Activated naive CD4-positive, alpha-beta T cell (primary cell): ENCODE data around the gene RHOA.
"Not testable (repeated sequence)": the region's sequence is repeated elsewhere in the genome, so short reads cannot be mapped to it uniquely, and the experiment has no call there.

Source experiments
- DNase-seq, 4 experiments: peaks; one replicate each; lab custom pipeline; 2025; lab: John Stamatoyannopoulos, UW

Gene RHOA

DNA sequence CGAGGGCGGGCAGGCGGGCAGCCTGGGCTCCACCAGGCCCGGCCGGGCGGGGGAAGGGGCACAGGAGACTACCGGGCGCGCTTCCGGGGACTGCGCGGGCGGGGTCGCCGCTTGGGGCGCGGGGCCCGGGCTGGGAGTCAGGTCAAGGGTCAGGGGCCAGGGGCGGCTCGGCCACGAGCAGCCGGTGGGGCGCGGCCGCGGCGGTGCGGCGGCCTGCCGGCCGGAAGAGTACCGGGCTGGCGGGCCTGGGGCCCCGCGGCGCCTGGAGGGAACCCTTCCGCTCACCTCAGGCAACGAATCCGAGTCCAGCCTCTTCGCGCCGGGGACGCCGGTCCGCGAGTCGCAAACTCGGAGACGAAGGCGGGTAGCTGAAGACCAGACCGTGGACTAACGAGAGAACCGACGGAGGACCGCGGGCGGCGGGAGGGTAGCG is 225 bp downstream of the RHOA start:
- DNase-seq = peak; percentile 31 to 55 (median 48)

DNA sequence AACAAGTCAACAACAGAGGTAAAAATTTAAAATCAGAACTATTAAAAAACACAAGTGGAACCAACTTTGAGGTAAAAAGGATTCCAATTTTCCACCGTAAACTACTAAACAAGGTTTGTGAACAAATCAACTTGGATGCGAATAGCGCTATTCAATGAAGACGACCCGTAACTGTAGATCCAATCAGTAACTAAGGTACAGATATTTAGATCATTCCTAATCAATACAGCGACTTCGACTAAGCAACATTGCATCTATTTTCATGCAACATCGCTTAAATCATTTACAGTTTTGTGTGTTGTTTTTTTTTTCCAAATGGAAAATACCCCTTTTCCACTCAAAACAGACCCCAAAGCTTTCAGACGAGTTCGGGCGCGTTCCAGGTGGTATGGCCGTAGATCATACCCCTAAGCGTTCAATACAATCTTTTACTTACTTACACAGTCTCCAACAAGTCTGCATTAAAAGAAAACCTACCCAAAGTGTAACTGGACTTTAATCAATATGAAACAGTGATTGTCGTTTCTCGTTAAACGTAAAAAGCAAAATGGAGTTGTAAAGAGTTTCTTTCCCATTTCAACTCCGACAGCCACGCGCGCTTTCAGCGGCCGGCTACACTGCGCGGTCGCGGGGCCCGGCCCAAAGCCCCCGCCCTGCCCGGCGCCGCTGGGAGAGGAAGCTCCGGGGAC is 786 bp downstream of the RHOA start:
- DNase-seq = no peak

DNA sequence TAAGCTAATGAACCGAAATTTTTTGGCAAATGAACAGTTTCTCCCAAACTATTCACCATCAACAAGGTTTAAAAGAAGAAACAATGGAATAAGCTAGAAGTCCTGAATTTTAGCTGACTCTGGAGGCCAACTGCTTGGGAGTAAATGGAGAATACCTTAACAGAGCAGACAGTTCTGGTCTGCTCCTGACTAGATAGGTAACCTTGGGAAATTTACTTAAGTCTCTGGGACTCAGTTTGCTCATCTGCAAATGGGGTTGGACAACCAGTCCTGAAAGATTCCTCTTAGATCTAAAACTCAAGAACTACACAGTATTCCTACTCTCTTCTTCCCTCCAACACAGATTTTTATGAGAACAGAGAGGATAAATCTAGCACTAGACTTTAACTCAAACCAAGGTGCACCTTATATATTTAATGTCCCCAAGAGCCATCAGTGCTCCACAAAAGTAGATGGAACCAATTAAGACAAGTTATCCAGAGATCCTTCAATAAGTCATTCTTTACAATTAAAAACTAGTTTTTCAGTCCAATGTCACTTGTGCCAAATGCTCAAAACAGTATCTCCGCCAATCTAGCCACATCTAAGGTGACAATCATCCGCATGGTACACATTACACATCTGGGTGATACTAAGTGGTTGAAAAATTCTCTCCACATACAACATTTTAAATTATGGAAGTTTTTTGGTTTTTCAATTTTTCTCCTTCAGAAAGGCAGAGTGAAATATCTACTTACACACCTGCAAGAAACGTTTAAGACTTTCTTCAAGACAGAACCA is 1.5 kb downstream of the RHOA start:
- DNase-seq = no peak

DNA sequence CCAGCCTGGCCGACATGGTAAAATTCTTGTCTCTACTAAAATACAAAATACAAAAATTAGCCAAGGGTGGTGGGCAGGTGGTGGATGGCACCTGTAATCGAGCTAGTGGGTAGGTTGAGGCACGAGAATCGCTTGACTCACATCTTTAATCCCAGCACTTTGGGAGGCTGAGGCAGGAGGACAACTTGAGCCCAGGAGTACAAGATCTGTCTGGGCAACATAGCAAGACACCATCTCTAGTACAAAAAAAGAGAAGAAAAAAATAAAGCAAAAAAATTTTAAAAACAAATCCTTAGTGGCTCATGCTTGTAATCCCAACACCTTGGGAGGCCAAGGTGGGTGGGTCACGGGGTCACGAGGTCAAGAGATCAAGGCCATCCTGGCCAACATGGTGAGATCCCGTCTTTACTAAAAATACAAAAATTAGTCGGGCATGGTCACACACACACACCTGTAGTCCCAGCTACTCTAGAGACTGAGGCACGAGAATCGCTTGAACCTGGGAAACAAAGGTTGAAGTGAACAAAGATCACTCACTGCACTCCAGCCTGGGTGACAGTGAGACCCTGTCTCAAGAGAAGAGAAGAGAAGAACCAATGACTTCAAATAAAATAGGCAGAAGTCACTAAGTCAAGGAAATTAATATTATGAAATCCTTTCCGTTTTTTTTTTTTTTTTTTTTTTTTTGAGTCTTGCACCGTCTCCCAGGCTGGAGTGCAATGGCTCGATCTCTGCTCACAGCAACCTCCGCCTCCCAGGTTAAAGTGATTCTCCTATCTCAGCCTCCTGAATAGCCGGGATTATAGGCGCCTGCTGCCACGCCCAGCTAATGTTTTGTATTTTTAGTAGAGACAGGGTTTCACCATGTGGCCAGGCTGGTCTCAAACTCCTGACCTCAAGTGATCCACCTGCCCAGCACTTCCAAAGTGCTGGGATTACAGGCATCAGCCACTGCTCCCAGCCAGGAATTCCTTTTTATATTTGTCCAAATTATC is 4.9 kb downstream of the RHOA start:
- DNase-seq = no peak

DNA sequence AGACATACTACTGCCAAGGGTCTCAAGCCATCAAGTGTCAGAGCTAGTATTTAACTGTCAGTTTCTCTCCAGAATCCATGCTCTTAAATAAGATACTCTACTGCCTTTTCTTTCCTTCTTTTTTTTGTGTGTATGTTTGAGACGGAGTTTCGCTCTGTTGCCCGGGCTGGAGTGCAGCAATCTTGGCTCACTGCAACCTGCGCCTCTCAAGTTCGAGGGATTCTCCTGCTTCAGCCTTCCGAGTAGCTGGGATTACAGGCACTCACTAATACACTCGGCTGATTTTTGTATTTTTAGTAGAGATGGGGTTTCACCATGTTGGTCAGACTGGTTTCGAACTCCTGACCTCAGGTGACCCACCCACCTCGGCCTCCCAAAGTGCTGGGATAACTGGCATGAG is 6.2 kb downstream of the RHOA start:
- not testable (repeated sequence) for DNase-seq

DNA sequence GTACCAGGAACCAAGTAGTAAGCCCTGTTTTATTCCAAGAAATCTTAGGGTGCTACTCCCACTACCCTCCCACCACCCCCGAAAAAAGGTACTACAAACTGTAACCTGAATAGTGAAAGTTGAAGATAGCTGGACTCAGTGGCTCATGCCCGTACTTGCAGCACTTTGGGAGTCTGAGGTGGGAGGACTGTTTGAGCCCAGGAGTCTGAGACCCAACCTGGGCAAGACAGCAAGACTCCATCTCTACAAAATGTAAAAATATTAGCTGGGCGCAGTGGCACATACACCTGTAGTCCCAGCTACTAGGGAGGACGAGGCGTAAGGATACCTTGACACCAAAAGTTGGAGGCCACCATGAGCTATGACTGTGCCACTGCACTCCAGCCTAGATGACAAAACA is 7.9 kb downstream of the RHOA start:
- no peak for DNase-seq

DNA sequence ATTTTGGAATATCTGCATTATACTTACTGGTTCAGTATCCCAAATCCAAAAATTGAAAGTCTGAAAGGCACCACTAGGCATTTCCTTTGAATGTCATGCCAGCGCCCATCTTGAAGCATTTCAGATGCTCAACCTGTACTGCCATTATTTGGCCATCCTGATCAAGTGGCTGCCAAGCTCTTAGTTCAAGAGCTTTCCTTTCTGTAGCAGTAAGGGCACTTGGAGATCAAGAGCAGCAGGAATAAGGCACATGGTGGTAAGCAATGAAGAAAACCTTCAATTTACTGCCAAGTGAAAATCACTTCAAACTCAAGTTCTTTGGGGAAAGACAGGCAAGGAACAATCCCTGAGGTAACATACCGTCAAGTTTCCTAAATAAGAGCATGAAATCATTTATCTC is 10.0 kb downstream of the RHOA start:
- DNase-seq = no peak

DNA sequence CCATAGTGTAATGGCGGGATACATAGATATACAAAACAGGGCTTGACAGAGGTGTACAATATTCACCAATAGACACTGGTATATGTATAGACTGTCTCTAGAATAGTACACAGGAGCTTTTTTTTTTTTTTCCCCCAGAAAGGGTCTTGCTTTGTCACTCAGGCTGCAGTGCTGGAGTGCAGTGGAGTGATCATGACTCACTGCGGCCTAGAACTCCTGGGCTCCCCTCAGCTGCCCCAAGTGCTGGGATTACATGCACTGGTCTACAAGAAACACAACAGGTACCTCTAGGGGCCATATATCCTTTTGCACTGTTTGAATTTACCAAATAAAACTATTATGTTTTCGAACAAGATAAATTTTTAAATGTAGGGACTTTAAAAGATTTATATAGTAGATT is 12.3 kb downstream of the RHOA start:
- DNase-seq = no peak

DNA sequence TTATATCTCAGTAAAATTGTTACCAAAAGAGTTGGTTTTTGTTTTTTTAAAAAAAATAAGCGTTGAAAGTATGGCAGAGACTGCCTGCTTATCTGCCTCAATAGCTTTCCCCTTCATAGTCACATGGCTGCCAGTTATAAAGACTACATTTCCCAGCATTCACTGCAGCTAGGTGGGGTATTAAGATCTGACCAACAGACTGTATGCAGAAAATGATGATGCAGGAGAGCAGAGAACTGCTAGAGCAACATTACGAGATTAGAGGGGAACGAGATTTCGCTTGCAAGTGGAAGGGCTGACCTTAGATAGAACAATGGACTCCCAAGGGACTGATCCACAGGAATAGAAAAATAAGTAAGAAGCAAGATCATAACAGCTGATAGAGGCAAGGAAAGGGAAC is 14.3 kb downstream of the RHOA start:
- no peak for DNase-seq

DNA sequence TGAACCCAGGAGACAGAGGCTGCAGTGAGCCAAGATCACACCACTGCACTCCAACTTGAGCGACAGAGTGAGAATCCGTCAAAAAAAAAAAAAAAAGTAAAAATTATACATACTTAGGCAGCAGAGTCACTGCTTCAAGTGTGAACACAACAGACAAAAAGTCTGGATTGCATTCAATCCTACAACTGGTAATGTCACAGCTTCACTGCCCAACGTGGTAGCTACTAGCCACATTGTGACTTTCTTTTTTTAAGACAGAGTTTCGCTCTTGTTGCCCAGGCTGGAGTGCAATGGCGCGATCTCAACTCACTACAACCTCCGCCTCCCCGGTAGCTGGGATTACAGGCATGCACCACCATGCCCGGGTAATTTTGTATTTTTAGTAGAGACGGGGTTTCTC is 20.5 kb downstream of the RHOA start:
- DNase-seq = not testable (repeated sequence)

DNA sequence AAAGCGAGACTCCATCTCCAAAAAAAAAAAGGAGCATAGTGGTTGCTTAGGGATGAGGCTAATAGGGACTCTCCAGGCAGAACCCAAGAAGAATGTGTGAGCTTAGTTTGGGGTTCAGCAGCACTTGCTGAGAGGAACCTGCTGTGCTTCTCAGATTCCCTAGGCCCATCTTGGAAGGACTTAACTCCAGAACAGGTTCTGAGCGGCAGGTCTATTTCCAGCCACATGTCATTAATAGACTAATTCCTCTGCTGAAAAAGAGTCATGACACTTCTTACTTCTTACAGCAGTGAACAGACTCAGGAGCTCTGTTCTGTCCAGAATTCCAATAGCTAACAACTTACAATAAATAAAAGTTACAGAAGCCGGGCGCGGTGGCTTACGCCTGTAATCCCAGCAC is 22.5 kb downstream of the RHOA start:
- no peak for DNase-seq

DNA sequence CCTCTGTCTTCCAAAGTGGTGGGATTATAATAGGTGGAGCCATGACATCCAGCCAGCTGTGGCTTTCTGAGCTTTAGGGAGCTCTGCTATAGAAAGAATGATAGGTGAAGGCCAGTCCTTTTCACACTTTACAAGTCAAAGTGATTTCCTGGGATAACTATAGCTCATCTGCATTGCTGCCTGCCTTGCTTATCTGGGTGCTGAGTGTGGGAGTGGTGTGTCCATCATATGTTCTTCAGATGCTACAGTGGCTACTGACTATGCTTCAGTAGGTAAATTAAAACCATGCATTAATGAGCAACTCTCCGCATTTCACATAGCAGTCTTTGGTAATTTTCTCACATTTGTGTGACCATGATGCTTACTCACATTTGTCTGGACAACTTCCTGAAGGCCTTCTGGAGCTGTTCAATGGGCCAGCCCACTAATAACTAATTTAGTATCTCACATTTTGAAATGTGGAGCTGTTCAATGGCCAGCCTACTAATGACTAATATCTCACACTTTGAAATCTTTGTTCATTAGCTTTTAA is 23.4 kb downstream of the RHOA start:
- no peak for DNase-seq

DNA sequence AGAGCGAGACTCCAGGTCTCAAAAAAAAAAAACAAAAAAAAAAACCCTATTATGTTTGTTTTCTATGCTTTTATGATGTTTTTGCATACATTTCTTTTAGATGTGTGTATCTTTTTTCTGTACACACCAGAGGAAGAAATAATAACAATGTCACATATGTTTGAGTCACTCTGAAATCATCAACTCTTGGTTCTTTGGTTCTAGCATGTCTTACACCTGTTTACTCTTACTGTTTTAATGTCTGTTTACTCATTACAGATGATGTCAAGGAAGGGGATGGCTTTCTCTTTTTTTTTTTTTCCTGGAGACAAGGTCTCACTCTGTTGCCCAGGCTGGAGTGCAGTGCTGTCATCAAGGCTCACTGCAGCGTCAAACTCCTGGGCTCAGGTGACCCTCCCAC is 24.1 kb downstream of the RHOA start:
- no peak for DNase-seq

DNA sequence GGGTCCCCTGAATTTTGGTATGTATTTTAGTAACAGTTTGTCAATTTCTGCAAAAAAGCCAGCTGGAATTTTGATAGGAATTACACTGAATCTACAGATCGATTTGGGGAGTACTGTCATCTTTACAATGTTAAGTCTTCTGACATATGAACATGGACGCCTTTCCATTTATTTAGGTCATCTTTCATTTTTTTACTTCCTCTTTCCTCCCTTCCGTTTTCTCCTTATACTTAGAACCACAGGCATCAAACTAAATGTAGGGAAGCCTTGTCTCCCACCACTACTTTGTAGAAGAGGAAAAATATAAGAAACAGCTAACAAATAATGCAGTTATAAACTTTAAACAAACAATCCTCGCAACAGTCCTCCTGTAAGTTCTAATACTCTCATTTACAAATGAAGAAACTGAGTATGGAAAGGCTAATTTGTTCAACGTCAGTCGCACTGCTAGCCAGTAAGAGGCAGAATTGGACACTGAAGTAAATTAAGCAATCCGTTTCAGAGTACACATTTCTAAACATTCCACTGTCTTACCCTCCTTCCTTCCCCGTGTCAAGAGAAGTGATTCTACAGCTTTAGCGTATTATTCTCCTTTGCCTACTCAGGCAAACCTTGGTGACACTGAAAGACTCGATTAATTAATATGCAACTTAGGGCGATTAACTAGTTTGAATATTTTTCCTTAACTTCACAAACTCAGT is 25.6 kb downstream of the RHOA start:
- DNase-seq = no peak

DNA sequence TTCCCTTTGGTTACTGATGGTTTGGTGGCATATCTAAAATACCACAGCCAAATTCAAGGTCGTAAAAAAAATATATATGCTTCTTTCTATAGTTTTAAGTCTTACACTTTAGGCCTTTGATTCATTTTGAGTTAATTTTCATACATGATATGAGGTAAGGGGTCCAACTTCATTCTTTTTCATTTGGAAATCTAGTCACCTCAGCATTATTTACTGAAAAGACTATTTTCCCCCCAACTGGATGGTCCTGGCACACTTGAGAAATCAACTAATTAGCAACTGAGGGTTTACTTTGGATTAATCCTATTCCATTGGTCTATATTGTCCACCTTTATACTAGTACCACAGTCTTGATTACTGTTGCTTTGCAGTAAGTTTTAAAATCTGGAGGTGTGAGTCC is 26.2 kb downstream of the RHOA start:
- no peak for DNase-seq

DNA sequence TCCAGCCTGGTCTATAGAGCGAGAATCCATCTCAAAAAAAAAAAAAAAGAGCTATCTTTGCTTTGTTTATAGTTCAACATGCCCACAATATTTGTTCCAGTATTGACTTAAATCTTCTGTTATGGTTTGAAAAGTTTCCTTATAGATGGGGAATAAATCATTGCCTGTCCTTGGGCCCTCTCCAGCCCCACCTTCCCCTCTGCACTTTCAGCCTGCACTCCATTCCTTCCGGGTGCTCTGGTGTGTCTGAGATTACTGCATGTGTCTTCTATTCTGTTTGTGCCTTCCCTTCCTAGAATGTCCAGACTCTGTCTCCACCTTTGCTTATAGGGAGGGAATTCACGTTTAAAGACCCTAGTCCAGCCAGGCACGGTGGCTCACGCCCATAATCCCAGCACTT is 28.4 kb downstream of the RHOA start:
- DNase-seq = no peak

DNA sequence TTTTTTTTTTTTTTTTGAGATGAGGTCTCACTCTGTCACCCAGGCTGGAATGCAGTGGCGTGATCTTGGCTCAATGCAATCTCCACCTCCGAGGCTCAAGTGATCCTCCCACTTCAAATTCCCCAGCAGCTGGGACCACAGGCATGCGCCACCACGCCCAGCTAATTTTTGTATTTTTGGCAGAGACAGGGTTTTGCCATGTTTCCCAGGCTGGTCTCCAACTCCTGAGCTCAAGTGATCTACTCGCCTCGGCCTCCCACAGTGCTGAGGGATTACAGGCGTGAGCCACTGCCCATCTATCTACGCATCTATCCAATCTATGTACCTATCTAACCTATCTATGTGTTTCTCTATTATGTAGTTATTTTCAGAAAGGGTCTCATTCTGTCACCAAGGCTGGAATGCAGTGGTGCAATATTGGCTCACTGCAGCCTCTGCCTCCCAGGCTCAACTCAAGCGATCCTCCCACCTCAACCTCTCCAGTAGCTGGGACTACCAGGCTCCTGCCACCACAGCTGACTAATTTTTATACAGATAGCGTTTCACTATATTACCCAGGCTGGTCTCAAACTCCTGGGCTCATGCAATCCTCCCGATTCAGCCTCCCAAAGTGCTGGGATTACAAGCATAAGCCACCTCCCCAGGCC is 33.4 kb downstream of the RHOA start:
- DNase-seq = no peak

DNA sequence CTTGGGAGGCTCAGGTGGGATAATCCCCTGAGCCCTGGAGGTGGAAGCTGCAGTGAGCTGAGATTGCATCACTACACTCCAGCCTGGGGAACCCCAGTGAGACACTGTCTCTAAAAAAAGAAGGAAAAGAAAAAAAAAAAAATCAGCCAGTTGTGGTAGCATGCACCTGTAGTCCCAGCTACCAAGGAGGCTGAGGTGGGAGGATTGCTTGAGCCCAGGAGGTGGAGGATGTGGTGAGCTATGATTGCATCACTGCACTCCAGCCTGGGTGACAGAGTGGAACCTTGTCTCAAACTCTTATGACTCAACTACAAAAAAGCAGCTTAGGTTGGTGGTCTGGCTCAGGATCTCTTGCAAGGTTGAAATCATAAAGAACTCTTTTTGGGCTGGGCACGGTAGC is 34.3 kb downstream of the RHOA start:
- DNase-seq = no peak

DNA sequence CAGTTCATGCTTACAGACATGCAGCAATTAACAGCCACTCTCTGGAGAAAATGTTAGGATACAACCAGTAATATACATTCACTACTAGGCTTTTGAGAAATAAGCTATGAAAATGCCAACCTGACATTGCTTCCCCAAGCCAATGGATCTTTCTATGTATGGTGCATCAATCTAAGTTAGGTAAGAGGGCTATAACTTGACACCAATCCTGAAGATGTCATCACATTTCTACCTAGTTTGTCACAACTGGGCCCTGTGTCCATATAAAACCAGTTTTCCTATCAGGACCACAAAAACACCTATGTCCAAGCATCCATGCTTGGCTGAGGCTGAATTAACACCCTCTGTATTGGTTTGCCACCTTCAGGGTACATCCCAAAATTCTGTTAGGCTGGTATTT is 39.8 kb downstream of the RHOA start:
- no peak for DNase-seq

DNA sequence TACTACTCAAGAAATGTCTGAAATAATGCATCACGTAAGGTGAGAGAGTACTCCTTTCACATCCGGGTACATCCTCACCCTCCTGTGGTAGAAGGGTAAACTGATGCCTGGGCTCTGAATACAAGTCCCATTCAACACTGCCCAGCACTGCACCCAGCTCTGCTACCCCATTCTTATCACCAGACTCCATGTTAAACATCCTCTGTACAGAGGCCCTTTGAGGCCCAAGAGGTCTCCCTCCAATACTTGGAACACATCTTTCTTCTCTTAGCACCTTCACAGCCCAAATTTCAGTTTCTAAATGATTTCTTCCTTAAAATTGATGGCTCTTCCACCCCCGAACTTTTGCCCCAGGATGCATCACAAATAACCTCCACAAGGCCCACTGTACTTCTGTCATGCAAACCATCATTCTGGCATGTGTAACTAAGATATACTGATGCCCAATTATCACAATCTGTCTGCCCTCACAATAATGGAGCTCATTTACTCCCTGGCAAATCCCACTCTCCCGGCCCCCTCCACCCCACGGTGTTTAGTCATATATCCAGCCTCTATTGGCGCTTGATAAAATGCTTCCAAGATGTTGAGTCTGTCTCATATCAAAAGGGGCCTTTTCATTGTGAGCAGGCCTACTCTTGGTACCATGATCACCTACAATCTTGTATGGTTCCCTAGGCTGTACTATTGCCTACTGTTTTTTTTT is 41.0 kb downstream of the RHOA start:
- no peak for DNase-seq
